Mesothelial cell of epicardium (in vitro differentiated cells): Measurements from ENCODE around the gene NFKBIZ. TPM values are rescaled to one million over a fixed set of nuclear protein-coding genes. Genes with fewer than 3 reads are reported as not detected.

Experiments
- DNase-seq, 2 experiments: peaks; one replicate each; pipeline ENCODE4 v3.0.0; 2021; ENCODE audit warnings: low spot score in 2 of 2; ENCODE audit not compliant: unreplicated experiment in 2 of 2
- H3K27ac Mint-ChIP-seq: 2 replicates; pipeline ENCODE4 v1.8.0; 2021; ENCODE audit warnings: mixed read lengths
- H3K27me3 Mint-ChIP-seq: 2 replicates; pipeline ENCODE4 v1.8.0; 2021; ENCODE audit warnings: low read depth, mixed read lengths
- H3K36me3 Mint-ChIP-seq: 2 replicates; pipeline ENCODE4 v1.8.0; 2021; ENCODE audit warnings: mixed read lengths
- H3K4me1 Mint-ChIP-seq: 2 replicates; pipeline ENCODE4 v1.8.0; 2021; ENCODE audit warnings: mixed read lengths
- H3K4me3 Mint-ChIP-seq: 2 replicates; pipeline ENCODE4 v1.8.0; 2021; ENCODE audit warnings: mild to moderate bottlenecking, moderate library complexity, mixed read lengths
- H3K9me3 Mint-ChIP-seq: 2 replicates; pipeline ENCODE4 v1.8.0; 2021; ENCODE audit warnings: mixed read lengths
- total RNA-seq: library from RNA; stranded (reverse); gene quantifications from 3 replicates; pipeline ENCODE4 v1.2.1, GENCODE V29; 2021
- TF ChIP-seq, protein P1 (sequence below): fragments of 200-600 bp; sonication (generic); IDR thresholded peaks from one replicate; pipeline ENCODE4 v1.5.0; 2021; ENCODE audit warnings: antibody characterized with exemption; ENCODE audit not compliant: unreplicated experiment

Gene NFKBIZ
- total RNA-seq, 1 donor from 2014 or later = 142 TPM

DNA sequence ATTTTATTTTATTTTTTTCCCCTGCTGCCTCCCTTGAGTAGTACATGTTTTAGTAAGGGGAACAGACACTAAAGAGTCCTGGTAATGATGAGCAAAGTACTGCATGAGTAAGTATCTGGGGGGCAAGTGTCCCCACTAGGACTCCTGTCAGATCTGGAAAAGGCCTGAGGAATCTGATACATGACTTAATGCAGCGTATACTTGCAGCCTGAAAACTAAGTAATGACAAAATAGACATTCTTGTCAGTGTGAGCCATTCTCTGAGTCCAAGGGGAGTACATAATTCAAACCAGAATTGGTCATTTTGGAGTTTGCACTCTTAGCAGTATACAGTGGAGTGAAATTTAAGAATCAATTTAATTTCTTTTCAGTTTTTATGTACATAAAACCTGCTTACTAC, 42.8 kb upstream of the NFKBIZ start:
- Mint-ChIP-seq H3K9me3 (no peaks in the 10 kb centered on the region), H3K4me3 (no peak overlapping the region), H3K27me3 (no peaks in the 10 kb centered on the region), H3K36me3 (peaks cover 2% of the 10 kb centered on the region), H3K27ac (no peak overlapping the region), H3K4me1 (peaks cover 22% of the 10 kb centered on the region)
- TF ChIP-seq, protein P1, sequence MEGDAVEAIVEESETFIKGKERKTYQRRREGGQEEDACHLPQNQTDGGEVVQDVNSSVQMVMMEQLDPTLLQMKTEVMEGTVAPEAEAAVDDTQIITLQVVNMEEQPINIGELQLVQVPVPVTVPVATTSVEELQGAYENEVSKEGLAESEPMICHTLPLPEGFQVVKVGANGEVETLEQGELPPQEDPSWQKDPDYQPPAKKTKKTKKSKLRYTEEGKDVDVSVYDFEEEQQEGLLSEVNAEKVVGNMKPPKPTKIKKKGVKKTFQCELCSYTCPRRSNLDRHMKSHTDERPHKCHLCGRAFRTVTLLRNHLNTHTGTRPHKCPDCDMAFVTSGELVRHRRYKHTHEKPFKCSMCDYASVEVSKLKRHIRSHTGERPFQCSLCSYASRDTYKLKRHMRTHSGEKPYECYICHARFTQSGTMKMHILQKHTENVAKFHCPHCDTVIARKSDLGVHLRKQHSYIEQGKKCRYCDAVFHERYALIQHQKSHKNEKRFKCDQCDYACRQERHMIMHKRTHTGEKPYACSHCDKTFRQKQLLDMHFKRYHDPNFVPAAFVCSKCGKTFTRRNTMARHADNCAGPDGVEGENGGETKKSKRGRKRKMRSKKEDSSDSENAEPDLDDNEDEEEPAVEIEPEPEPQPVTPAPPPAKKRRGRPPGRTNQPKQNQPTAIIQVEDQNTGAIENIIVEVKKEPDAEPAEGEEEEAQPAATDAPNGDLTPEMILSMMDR = no peak
- no peak for DNase-seq

DNA sequence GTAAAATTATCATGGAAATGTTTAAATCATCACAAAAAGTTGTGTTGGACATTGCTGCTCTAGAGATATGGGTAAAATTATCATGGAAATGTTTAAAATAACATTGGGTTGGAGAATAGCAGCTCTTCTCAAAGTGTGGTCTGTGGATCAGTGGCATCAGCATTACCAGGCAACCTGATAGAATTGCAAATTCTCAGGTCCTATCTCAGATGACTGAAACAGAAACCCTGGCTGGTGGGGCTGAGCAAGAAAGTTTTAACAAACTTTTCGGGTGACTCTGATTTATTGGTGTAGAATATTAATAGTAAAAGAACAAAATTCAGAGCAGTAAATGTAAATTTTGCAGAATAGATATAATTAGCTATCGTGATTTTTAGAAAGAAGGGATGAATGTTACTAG, 41.4 kb upstream of the NFKBIZ start:
- no peak overlapping the region for H3K4me3 Mint-ChIP-seq
- no peaks in the 10 kb centered on the region for H3K27me3 Mint-ChIP-seq

DNA sequence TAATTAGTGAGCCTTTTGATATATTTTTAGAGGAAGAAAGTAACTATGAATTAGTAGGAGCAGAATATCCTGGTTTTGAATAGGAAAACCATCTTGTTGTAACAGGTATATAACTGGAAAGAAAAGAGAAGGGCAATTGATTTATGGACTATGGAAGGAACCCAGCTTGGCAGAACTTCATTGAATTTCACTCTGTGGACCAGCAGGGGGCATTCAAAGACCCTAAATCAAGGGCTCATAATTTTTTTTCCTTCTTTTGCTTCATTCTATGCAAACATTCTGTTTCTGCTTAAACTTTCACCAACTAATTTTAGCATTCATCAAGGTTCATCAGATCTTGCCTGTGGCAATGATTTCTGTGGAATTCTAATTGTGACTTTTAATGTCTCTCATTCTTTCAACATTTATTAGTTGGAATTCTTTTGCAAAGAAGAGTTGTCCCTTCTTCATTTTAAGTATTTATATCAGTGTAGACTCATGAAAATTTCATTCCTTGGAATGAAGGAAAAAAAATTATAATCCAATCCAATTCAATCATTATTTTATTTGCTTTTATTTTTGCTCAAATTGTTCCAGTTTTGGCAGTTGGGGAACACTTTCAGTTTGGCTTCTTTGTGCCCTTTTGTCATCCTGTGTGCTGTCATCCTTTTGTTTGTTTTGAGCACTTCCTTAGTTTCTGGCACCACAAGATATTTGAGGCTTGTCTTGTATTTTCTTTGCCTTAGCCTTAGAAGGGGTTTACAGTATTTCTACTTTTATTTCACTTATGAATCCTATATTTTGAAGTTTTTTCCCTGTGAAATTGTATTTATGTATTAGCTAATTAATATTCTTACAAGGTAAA, 39.9 kb upstream of the NFKBIZ start:
- Mint-ChIP-seq H3K4me1 (peaks cover 38% of the 10 kb centered on the region), H3K9me3 (no peaks in the 10 kb centered on the region), H3K36me3 (no peaks in the 10 kb centered on the region), H3K4me3 (no peak overlapping the region), H3K27me3 (no peaks in the 10 kb centered on the region), H3K27ac (peak overlapping the region; percentile 62)
- no peak for DNase-seq
- TF ChIP-seq, protein P1 = peak; percentile 70

More for the DNA sequence above, 41.4 kb upstream of the NFKBIZ start:
- TF ChIP-seq, protein P1 = no peak
- H3K4me1 Mint-ChIP-seq = peaks cover 24% of the 10 kb centered on the region
- DNase-seq = no peak
- H3K9me3 Mint-ChIP-seq = no peaks in the 10 kb centered on the region
- no peak overlapping the region for H3K27ac Mint-ChIP-seq
- peaks cover 2% of the 10 kb centered on the region for H3K36me3 Mint-ChIP-seq

DNA sequence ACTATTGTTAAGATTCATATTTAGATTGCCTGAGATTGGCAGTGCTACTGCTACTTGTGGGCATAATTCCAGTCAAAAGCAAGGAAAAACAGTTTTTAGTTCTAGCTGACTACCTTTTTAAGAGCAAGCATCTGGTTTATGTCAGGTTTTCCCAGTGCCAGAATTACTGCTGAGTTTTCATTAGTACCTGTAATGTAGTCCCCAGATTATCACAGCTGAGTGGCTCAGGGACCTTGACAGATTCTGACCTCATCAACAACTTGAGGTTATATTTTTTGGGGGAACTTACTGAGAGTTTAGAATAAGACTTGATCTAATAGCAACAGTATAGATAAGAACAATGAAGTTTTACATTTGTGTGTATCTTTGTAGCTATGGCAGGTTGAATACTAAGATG, 39.3 kb upstream of the NFKBIZ start:
- Mint-ChIP-seq H3K9me3 (no peaks in the 10 kb centered on the region), H3K4me1 (peaks cover 44% of the 10 kb centered on the region), H3K27me3 (no peaks in the 10 kb centered on the region), H3K4me3 (no peak overlapping the region), H3K36me3 (no peaks in the 10 kb centered on the region), H3K27ac (peak overlapping the region; percentile 62)
- no peak for DNase-seq
- TF ChIP-seq, protein P1 = no peak

DNA sequence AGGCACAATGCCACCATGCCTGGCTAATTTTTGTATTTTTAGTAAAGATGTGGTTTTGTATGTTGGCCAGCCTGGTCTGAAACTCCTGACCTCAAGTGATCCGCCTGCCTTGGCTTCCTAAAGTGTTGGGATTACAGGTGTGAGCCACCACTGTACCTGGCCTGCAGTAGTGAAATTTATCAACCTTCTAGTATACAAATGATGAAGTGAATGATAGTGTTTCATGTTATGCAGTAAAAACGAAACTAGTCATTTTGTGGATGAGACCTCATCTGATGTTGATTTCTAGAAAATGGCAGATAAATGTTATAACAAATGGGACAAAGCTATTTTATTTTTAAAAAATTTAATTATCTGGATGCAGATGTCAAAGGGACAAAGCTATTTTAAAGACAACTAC, 37.4 kb upstream of the NFKBIZ start:
- Mint-ChIP-seq H3K9me3 (no peaks in the 10 kb centered on the region), H3K4me3 (no peak overlapping the region), H3K36me3 (no peaks in the 10 kb centered on the region), H3K27me3 (no peaks in the 10 kb centered on the region), H3K4me1 (peaks cover 53% of the 10 kb centered on the region), H3K27ac (no peak overlapping the region)
- DNase-seq = no peak
- TF ChIP-seq, protein P1 = no peak
